Ovary (tissue), 1 donor: ENCODE measurements around the gene GNG14.

ENCODE experiments used
- EP300 ChIP-seq: sonication (generic); formaldehyde crosslinking; IDR thresholded peaks from one replicate; pipeline ENCODE4 v1.6.1; 2017; ENCODE audit warnings: antibody characterized with exemption
- POLR2A ChIP-seq: fragments of 450-650 bp; IDR thresholded peaks from one replicate; pipeline ENCODE4 v1.6.1; 2017; ENCODE audit warnings: antibody characterized with exemption, mild to moderate bottlenecking, moderate library complexity

GRCh38 chr19:12649941-12650340 is 37.9 kb upstream of the GNG14 start:
- TF ChIP-seq POLR2A (no peak), EP300 (no peak)
